Hepatocyte (in vitro differentiated cells): ENCODE data around the gene MAN1C1.

Experiments used
- EZH2 ChIP-seq: fragments of 200-600 bp; sonication (generic); IDR thresholded peaks from 2 replicates; pipeline ENCODE4 v1.6.1; 2016; ENCODE audit warnings: antibody characterized with exemption, mild to moderate bottlenecking, borderline replicate concordance
- EZH2phosphoT487 ChIP-seq: fragments of 200-600 bp; sonication (generic); IDR thresholded peaks from one replicate; pipeline ENCODE4 v1.6.1; 2018; ENCODE audit warnings: antibody characterized with exemption, mild to moderate bottlenecking, low read depth, moderate library complexity; ENCODE audit not compliant: unreplicated experiment, severe bottlenecking
- TF ChIP-seq, protein P1 (sequence below): fragments of 200-600 bp; sonication (generic); IDR thresholded peaks from 2 replicates; pipeline ENCODE4 v1.5.1; 2016; ENCODE audit warnings: antibody characterized with exemption, mild to moderate bottlenecking; ENCODE audit not compliant: poor library complexity

DNA sequence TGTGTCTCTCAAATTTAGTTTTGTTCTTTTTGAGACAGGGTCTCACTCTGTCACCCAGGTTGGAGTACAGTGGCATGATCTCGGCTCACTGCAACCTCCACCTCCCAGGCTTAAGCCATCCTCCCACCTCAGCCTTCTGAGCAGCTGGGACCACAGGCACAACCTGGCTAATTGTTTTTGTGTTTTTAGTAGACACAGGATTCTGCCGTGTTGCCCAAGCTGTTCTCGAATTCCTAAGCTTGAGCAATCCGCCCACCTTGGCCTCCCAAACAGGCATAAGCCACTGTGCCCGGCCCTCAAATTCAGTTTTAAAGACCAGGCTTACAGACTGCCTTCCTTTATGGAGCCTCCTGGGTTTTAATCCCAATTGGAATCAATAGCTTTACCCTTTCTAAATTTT, 99.7 kb downstream of the MAN1C1 start:
- TF ChIP-seq, protein P1, sequence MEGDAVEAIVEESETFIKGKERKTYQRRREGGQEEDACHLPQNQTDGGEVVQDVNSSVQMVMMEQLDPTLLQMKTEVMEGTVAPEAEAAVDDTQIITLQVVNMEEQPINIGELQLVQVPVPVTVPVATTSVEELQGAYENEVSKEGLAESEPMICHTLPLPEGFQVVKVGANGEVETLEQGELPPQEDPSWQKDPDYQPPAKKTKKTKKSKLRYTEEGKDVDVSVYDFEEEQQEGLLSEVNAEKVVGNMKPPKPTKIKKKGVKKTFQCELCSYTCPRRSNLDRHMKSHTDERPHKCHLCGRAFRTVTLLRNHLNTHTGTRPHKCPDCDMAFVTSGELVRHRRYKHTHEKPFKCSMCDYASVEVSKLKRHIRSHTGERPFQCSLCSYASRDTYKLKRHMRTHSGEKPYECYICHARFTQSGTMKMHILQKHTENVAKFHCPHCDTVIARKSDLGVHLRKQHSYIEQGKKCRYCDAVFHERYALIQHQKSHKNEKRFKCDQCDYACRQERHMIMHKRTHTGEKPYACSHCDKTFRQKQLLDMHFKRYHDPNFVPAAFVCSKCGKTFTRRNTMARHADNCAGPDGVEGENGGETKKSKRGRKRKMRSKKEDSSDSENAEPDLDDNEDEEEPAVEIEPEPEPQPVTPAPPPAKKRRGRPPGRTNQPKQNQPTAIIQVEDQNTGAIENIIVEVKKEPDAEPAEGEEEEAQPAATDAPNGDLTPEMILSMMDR, result no peak
- TF ChIP-seq EZH2phosphoT487, result no peak
- TF ChIP-seq EZH2, result no peak
